ENCODE results near the gene SLX4IP. TPM values are rescaled to one million over a fixed set of nuclear protein-coding genes. Genes with fewer than 3 reads are reported as not detected.
A peak's percentile ranks its signal among the peaks of the same experiment; 100 is the strongest.

SLX4IP gene
- total RNA-seq, 1 donor from 2014 or later = 5.3 TPM

GRCh38 chr20:10469599-10469998 lies 34.5 kb downstream of the SLX4IP start:
- no peak overlapping the region for H3K4me3 ChIP-seq (ENCODE audit: insufficient read depth, low read depth, low read length)
- TF ChIP-seq EZH2 (IDR thresholded peaks at IDR 0.05; ENCODE audit: insufficient read depth, low read length) (no peak), CTCF (IDR thresholded peaks at IDR 0.05; ENCODE audit: insufficient read depth, low read depth, low read length) (peak; percentile 70)
- H3K9me3 ChIP-seq (ENCODE audit: insufficient read depth, low read depth, low read length) = no peaks in the 10 kb centered on the region
- Mint-ChIP-seq H3K27me3 (ENCODE audit: low read depth, unreplicated experiment) (no peaks in the 10 kb centered on the region), H3K36me3 (ENCODE audit: low read depth, unreplicated experiment) (peaks cover 2% of the 10 kb centered on the region), H3K27ac (ENCODE audit: unreplicated experiment) (no peak overlapping the region), H3K9me3 (ENCODE audit: unreplicated experiment) (no peaks in the 10 kb centered on the region), H3K4me1 (ENCODE audit: low read depth, unreplicated experiment) (peaks cover 47% of the 10 kb centered on the region), H3K4me3 (ENCODE audit: unreplicated experiment) (no peak overlapping the region)
- H3K27me3 ChIP-seq (ENCODE audit: insufficient read depth, low read length) = no peaks in the 10 kb centered on the region
- no peaks in the 10 kb centered on the region for H3K36me3 ChIP-seq (ENCODE audit: insufficient read depth, low read length)
- H3K79me2 ChIP-seq (ENCODE audit: insufficient read depth, low read length) = no peaks in the 10 kb centered on the region
- DNase-seq (ENCODE audit: low read depth) = peak; percentile 69
- no peak for FAIRE-seq
- H3K9ac ChIP-seq (ENCODE audit: low read length) = no peak overlapping the region
- no peak overlapping the region for H3K27ac ChIP-seq (ENCODE audit: low read depth, low read length)
- peaks cover 8% of the 10 kb centered on the region for H3K4me1 ChIP-seq (ENCODE audit: insufficient read depth, low read length)
- H3K4me2 ChIP-seq (ENCODE audit: low read length) = peak overlapping the region; percentile 19
- no peaks in the 10 kb centered on the region for H4K20me1 ChIP-seq (ENCODE audit: insufficient read depth, low read length)
- no peak overlapping the region for H2AFZ ChIP-seq (ENCODE audit: low read depth, low read length)

GRCh38 chr20:10470276-10470675 lies 35.2 kb downstream of the SLX4IP start:
- Histone ChIP-seq H4K20me1 (ENCODE audit: insufficient read depth, low read length) (no peaks in the 10 kb centered on the region), H3K4me1 (ENCODE audit: insufficient read depth, low read length) (peaks cover 8% of the 10 kb centered on the region), H3K36me3 (ENCODE audit: insufficient read depth, low read length) (no peaks in the 10 kb centered on the region), H3K27ac (ENCODE audit: low read depth, low read length) (no peak overlapping the region), H2AFZ (ENCODE audit: low read depth, low read length) (no peak overlapping the region), H3K27me3 (ENCODE audit: insufficient read depth, low read length) (no peaks in the 10 kb centered on the region), H3K9me3 (ENCODE audit: insufficient read depth, low read depth, low read length) (no peaks in the 10 kb centered on the region), H3K4me2 (ENCODE audit: low read length) (no peak overlapping the region), H3K4me3 (ENCODE audit: insufficient read depth, low read depth, low read length) (no peak overlapping the region), H3K79me2 (ENCODE audit: insufficient read depth, low read length) (no peaks in the 10 kb centered on the region), H3K9ac (ENCODE audit: low read length) (no peak overlapping the region)
- Mint-ChIP-seq H3K36me3 (ENCODE audit: low read depth, unreplicated experiment) (no peaks in the 10 kb centered on the region), H3K4me1 (ENCODE audit: low read depth, unreplicated experiment) (peaks cover 47% of the 10 kb centered on the region), H3K27me3 (ENCODE audit: low read depth, unreplicated experiment) (no peaks in the 10 kb centered on the region), H3K27ac (ENCODE audit: unreplicated experiment) (no peak overlapping the region), H3K4me3 (ENCODE audit: unreplicated experiment) (no peak overlapping the region), H3K9me3 (ENCODE audit: unreplicated experiment) (no peaks in the 10 kb centered on the region)
- no peak for DNase-seq (ENCODE audit: low read depth)
- no peak for TF ChIP-seq CTCF (IDR thresholded peaks at IDR 0.05; ENCODE audit: insufficient read depth, low read depth, low read length)
- no peak for TF ChIP-seq EZH2 (IDR thresholded peaks at IDR 0.05; ENCODE audit: insufficient read depth, low read length)
- FAIRE-seq = no peak

GRCh38 chr20:10472871-10473270 lies 37.8 kb downstream of the SLX4IP start:
- DNase-seq (ENCODE audit: low read depth) = no peak
- no peaks in the 10 kb centered on the region for H3K79me2 ChIP-seq (ENCODE audit: insufficient read depth, low read length)
- peaks cover 1% of the 10 kb centered on the region for H3K36me3 Mint-ChIP-seq (ENCODE audit: low read depth, unreplicated experiment)
- no peaks in the 10 kb centered on the region for H3K9me3 ChIP-seq (ENCODE audit: insufficient read depth, low read depth, low read length)
- no peak overlapping the region for H2AFZ ChIP-seq (ENCODE audit: low read depth, low read length)
- TF ChIP-seq CTCF (IDR thresholded peaks at IDR 0.05; ENCODE audit: insufficient read depth, low read depth, low read length) (no peak), EZH2 (IDR thresholded peaks at IDR 0.05; ENCODE audit: insufficient read depth, low read length) (no peak)
- no peaks in the 10 kb centered on the region for H4K20me1 ChIP-seq (ENCODE audit: insufficient read depth, low read length)
- FAIRE-seq = no peak
- H3K9ac ChIP-seq (ENCODE audit: low read length) = no peak overlapping the region
- no peak overlapping the region for H3K4me3 ChIP-seq (ENCODE audit: insufficient read depth, low read depth, low read length)
- no peaks in the 10 kb centered on the region for H3K27me3 Mint-ChIP-seq (ENCODE audit: low read depth, unreplicated experiment)
- H3K4me3 Mint-ChIP-seq (ENCODE audit: unreplicated experiment) = no peak overlapping the region
- no peaks in the 10 kb centered on the region for H3K9me3 Mint-ChIP-seq (ENCODE audit: unreplicated experiment)
- H3K27me3 ChIP-seq (ENCODE audit: insufficient read depth, low read length) = no peaks in the 10 kb centered on the region
- H3K4me1 ChIP-seq (ENCODE audit: insufficient read depth, low read length) = peaks cover 3% of the 10 kb centered on the region
- peaks cover 30% of the 10 kb centered on the region for H3K4me1 Mint-ChIP-seq (ENCODE audit: low read depth, unreplicated experiment)
- no peak overlapping the region for H3K4me2 ChIP-seq (ENCODE audit: low read length)
- H3K27ac Mint-ChIP-seq (ENCODE audit: unreplicated experiment) = no peak overlapping the region
- no peaks in the 10 kb centered on the region for H3K36me3 ChIP-seq (ENCODE audit: insufficient read depth, low read length)
- H3K27ac ChIP-seq (ENCODE audit: low read depth, low read length) = no peak overlapping the region

Measured in astrocyte (in vitro differentiated cells and primary cell).